ENCODE measurements around the gene PKHD1.

Gene PKHD1

GRCh38 chr6:52063584-52064344 is 23.6 kb downstream of the PKHD1 start:
- FAIRE-seq (peak; percentile 46), DNase-seq (ENCODE audit: insufficient read length, low spot score) (no peak)
- TF ChIP-seq, protein P1, sequence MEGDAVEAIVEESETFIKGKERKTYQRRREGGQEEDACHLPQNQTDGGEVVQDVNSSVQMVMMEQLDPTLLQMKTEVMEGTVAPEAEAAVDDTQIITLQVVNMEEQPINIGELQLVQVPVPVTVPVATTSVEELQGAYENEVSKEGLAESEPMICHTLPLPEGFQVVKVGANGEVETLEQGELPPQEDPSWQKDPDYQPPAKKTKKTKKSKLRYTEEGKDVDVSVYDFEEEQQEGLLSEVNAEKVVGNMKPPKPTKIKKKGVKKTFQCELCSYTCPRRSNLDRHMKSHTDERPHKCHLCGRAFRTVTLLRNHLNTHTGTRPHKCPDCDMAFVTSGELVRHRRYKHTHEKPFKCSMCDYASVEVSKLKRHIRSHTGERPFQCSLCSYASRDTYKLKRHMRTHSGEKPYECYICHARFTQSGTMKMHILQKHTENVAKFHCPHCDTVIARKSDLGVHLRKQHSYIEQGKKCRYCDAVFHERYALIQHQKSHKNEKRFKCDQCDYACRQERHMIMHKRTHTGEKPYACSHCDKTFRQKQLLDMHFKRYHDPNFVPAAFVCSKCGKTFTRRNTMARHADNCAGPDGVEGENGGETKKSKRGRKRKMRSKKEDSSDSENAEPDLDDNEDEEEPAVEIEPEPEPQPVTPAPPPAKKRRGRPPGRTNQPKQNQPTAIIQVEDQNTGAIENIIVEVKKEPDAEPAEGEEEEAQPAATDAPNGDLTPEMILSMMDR (IDR thresholded peaks at IDR 0.05; ENCODE audit: insufficient read depth, missing control alignments), result peak; percentile 80

DNA sequence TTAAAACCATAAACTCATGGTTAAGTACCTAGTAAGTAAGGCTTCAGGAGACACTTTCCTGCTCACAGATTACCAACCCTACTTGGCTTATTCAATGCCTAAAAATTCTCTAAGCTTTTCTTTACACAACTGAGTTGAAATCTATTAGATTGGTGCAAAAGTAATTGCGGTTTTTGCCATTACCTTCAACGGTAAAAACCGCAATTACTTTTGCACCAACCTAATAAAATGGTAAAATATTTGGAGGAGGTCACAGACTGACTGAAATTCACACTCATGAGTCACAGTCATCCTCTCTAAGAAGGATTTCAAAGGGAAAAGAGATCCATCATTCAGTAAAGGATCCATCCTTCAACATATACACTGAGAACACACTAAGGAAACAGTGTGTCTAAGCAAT is 25.9 kb downstream of the PKHD1 start:
- DNase-seq (ENCODE audit: insufficient read length, low spot score), result no peak
- TF ChIP-seq, protein P1 (IDR thresholded peaks at IDR 0.05; ENCODE audit: insufficient read depth, missing control alignments), result no peak
- no peak for FAIRE-seq

GRCh38 chr6:52059821-52060220 is 27.6 kb downstream of the PKHD1 start:
- TF ChIP-seq, protein P1 (IDR thresholded peaks at IDR 0.05; ENCODE audit: insufficient read depth, missing control alignments), result no peak
- DNase-seq (ENCODE audit: insufficient read length, low spot score), result no peak
- FAIRE-seq, result no peak

DNA sequence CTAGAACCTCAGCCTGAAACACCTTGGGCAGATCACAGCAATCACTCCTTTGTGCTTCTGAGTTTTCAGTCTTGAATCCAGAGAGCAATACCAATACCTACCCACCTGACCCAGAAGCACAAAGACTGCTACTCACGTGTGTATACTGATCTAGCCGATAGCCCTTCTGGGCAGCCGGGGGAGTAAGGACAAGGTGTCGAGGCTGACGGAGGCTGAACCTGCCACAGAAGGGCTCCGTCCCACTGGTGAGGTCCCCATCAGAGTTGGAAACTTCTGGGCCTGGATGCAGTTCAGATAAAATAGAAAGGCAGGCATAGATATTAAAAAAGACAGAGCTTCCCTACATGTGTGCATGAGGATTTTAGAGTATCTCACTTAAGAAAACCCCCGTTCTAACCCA is 32.0 kb downstream of the PKHD1 start:
- DNase-seq (ENCODE audit: insufficient read length, low spot score) (no peak), FAIRE-seq (no peak)
- TF ChIP-seq, protein P1 (IDR thresholded peaks at IDR 0.05; ENCODE audit: insufficient read depth, missing control alignments), result no peak

GRCh38 chr6:52053038-52053695 is 34.2 kb downstream of the PKHD1 start:
- TF ChIP-seq, protein P1 (IDR thresholded peaks at IDR 0.05; ENCODE audit: insufficient read depth, missing control alignments), result no peak
- FAIRE-seq (no peak), DNase-seq (ENCODE audit: insufficient read length, low spot score) (no peak)

- no peak for FAIRE-seq
- DNase-seq (ENCODE audit: insufficient read length, low spot score), result no peak
Observed at GRCh38 chr6:52050051-52050405, 37.4 kb downstream of the PKHD1 start.

More at GRCh38 chr6:52050051-52050405, 37.4 kb downstream of the PKHD1 start:
- TF ChIP-seq, protein P1 (IDR thresholded peaks at IDR 0.05; ENCODE audit: insufficient read depth, missing control alignments), result no peak
